ENCODE measurements around the gene EYA2. TPM values are rescaled to one million over a fixed set of nuclear protein-coding genes. Genes with fewer than 3 reads are reported as not detected.

Gene EYA2
- total RNA-seq, 3 donors from 2014 or later (not counting 1 experiment from before 2014, with no cell fraction given) = 0.30 TPM; not detected in 2

DNA sequence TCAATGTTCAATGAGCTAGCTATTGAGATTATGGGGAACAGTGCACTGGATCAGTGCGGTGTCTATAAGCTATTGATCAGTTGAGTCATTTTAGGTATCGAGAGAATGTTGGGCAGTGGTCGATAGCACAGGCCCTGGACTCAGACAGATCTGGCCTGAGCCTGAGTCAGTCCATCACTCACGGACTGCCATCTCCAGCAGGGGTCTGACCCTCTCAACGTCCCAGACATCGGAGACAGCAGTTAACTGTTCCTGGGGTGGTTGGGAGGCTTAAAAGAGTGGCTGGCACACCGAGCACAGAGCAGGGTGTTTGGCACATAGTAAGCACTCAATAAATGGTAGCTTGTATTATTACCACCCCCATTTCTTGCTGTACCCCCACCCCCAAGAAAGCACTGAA, 9.3 kb downstream of the EYA2 start:
- H3K4me1 ChIP-seq (ENCODE audit: control insufficient read depth, insufficient read depth, low read length) = no peaks in the 10 kb centered on the region
- H3K4me3 ChIP-seq (ENCODE audit: low read length) = no peak overlapping the region
- WGBS (ENCODE audit: insufficient coverage) = 83% methylated on average over 6 of the region's 7 CpGs
- H3K27me3 Mint-ChIP-seq (ENCODE audit: low read depth in 2 of 2) = peaks cover 0 to 18% of the 10 kb centered on the region in 2 donors
- H3K36me3 Mint-ChIP-seq = no peaks in the 10 kb centered on the region
- no peaks in the 10 kb centered on the region for H3K4me1 Mint-ChIP-seq
- no peak overlapping the region for H3K4me3 Mint-ChIP-seq
- H3K36me3 ChIP-seq (ENCODE audit: control insufficient read depth, insufficient read depth, low read length) = no peaks in the 10 kb centered on the region
- no peak for DNase-seq
- no peak overlapping the region for H3K27ac ChIP-seq (ENCODE audit: low read length)
- H3K27me3 ChIP-seq (ENCODE audit: control insufficient read depth, insufficient read depth, low read length) = no peaks in the 10 kb centered on the region
- ATAC-seq = no peak
- H3K9me3 Mint-ChIP-seq = no peaks in the 10 kb centered on the region
- TF ChIP-seq, protein P1, sequence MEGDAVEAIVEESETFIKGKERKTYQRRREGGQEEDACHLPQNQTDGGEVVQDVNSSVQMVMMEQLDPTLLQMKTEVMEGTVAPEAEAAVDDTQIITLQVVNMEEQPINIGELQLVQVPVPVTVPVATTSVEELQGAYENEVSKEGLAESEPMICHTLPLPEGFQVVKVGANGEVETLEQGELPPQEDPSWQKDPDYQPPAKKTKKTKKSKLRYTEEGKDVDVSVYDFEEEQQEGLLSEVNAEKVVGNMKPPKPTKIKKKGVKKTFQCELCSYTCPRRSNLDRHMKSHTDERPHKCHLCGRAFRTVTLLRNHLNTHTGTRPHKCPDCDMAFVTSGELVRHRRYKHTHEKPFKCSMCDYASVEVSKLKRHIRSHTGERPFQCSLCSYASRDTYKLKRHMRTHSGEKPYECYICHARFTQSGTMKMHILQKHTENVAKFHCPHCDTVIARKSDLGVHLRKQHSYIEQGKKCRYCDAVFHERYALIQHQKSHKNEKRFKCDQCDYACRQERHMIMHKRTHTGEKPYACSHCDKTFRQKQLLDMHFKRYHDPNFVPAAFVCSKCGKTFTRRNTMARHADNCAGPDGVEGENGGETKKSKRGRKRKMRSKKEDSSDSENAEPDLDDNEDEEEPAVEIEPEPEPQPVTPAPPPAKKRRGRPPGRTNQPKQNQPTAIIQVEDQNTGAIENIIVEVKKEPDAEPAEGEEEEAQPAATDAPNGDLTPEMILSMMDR (IDR thresholded peaks at IDR 0.05) = no peak
- no peaks in the 10 kb centered on the region for H3K9me3 ChIP-seq (ENCODE audit: control insufficient read depth, insufficient read depth, low read length)
- intact Hi-C loops (cut with micrococcal nuclease) = no loop called here
- H3K27ac Mint-ChIP-seq = no peak overlapping the region

DNA sequence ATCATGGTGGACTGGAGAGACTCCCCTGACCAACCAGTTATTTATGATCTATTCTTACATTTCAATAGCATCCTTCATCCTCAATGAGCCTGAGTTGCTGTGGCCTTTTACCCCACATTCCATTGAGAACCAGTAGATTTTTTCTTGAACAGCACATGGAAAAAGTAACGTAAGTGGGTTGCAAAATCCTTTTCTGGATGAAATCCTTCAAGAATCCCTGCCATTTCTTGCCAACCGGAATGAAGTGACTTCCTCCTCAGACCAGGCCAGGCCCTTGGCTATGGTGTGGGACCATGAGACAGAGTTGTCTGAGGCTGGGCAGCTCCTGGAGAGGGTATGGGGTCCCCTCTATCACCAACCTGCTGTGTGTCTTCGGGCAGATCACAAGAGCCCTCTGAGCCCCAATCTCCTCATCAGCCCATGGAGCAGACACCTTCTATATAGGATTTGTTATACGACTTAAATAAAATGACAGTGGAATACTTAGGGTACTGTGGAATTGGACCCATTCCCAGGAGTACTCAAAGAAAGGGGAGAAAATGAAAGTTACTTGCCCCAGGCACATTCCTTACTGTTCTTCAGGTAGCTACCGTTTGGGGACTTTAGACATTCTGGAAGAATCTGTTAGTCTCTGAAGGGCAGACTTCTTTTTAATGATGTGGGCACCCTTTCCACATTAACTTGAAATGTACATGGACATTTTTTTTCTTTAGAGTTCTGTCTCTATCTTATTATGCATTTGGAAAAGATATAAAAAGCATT, 10.9 kb downstream of the EYA2 start:
- H3K36me3 Mint-ChIP-seq = no peaks in the 10 kb centered on the region
- H3K27me3 Mint-ChIP-seq (ENCODE audit: low read depth in 2 of 2) = peaks cover 2 to 3% of the 10 kb centered on the region in 2 donors
- H3K4me3 Mint-ChIP-seq = no peak overlapping the region
- no peaks in the 10 kb centered on the region for H3K4me1 Mint-ChIP-seq
- TF ChIP-seq, protein P1 (IDR thresholded peaks at IDR 0.05) = no peak
- Histone ChIP-seq H3K4me1 (ENCODE audit: control insufficient read depth, insufficient read depth, low read length) (no peaks in the 10 kb centered on the region), H3K27me3 (ENCODE audit: control insufficient read depth, insufficient read depth, low read length) (no peaks in the 10 kb centered on the region), H3K9me3 (ENCODE audit: control insufficient read depth, insufficient read depth, low read length) (no peaks in the 10 kb centered on the region), H3K4me3 (ENCODE audit: low read length) (no peak overlapping the region), H3K27ac (ENCODE audit: low read length) (no peak overlapping the region), H3K36me3 (ENCODE audit: control insufficient read depth, insufficient read depth, low read length) (no peaks in the 10 kb centered on the region)
- H3K9me3 Mint-ChIP-seq = no peaks in the 10 kb centered on the region
- no peak for ATAC-seq
- DNase-seq = no peak
- H3K27ac Mint-ChIP-seq = no peak overlapping the region
- 68% methylated on average over 3 of the region's 5 CpGs for WGBS (ENCODE audit: insufficient coverage)
- intact Hi-C loops (cut with micrococcal nuclease) = no loop called here

DNA sequence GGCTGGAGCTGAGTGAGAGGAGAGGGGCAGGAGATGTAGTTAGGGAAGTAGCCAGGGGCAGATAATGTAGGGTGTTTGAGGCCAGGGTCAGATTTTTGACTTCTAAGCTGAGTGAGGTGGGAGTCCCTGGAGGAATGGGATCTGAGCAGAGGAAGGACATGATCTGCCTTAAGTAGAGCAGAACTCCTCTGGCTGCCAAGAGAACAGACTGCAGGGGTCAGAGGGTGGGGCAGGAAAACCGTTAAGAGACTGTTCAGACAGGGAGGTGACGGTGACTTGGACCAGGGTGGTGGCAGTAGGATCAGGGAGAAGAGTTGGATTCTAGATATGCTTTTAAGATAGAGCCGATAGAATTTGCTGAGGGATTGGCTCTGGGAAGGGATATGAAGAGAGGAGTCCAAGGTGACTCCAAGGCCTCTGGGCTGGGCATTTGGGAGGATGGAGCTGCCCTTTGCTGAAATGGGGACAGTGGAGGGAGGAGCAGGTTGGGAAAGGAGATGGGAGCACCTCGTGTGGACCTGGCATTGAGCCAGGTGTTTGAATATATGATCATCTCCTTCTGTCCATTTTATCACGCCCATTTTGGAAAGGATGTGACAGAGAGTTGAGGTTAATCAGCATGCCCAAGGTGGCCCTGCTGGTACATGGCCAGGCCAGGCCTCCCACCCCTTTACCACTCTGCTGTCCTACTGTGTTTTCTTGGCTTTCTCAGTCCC, 18.8 kb downstream of the EYA2 start:
- H3K36me3 Mint-ChIP-seq = no peaks in the 10 kb centered on the region
- TF ChIP-seq, protein P1 (IDR thresholded peaks at IDR 0.05) = no peak
- Histone ChIP-seq H3K36me3 (ENCODE audit: control insufficient read depth, insufficient read depth, low read length) (no peaks in the 10 kb centered on the region), H3K27ac (ENCODE audit: low read length) (no peak overlapping the region), H3K27me3 (ENCODE audit: control insufficient read depth, insufficient read depth, low read length) (no peaks in the 10 kb centered on the region), H3K9me3 (ENCODE audit: control insufficient read depth, insufficient read depth, low read length) (no peaks in the 10 kb centered on the region), H3K4me3 (ENCODE audit: low read length) (no peak overlapping the region), H3K4me1 (ENCODE audit: control insufficient read depth, insufficient read depth, low read length) (no peaks in the 10 kb centered on the region)
- 73% methylated on average over 5 of the region's 5 CpGs for WGBS (ENCODE audit: insufficient coverage)
- no peak overlapping the region for H3K27ac Mint-ChIP-seq
- H3K27me3 Mint-ChIP-seq (ENCODE audit: low read depth in 2 of 2) = peaks cover 7 to 20% of the 10 kb centered on the region in 2 donors
- H3K4me1 Mint-ChIP-seq = no peaks in the 10 kb centered on the region
- DNase-seq = no peak
- no peak for ATAC-seq
- no peaks in the 10 kb centered on the region for H3K9me3 Mint-ChIP-seq
- intact Hi-C loops (cut with micrococcal nuclease) = no loop called here
- H3K4me3 Mint-ChIP-seq = no peak overlapping the region

Measured in natural killer cell (primary cell).